ENCODE measurements around the gene NR1I2.

Gene NR1I2

DNA sequence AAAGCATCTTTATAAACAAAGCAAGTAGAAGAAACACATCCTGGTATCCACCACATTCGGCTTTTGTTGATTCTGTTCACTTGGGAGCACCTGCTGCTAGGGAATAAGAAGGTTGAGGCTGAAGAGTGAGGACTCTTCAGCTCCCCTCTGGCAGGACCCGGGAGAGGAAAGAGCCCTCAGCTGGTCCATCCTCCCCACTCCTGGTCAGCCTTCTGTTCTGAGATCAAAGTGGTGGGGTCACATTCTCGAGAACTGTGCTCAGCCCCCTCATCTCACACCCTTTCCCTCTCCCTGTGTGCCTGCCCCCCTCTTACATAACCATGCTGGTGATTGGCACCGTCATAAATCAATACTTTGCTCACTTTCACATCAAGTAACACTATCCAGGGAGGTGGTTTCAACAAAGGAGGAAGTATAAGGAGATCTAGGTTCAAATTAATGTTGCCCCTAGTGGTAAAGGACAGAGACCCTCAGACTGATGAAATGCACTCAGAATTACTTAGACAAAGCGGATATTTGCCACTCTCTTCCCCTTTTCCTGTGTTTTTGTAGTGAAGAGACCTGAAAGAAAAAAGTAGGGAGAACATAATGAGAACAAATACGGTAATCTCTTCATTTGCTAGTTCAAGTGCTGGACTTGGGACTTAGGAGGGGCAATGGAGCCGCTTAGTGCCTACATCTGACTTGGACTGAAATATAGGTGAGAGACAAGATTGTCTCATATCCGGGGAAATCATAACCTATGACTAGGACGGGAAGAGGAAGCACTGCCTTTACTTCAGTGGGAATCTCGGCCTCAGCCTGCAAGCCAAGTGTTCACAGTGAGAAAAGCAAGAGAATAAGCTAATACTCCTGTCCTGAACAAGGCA is at the start of gene NR1I2:
TSS of gene NR1I2 (plus strand) at position 772 of the 869 bp plus-strand sequence.
- DNase-seq: no peak

DNA sequence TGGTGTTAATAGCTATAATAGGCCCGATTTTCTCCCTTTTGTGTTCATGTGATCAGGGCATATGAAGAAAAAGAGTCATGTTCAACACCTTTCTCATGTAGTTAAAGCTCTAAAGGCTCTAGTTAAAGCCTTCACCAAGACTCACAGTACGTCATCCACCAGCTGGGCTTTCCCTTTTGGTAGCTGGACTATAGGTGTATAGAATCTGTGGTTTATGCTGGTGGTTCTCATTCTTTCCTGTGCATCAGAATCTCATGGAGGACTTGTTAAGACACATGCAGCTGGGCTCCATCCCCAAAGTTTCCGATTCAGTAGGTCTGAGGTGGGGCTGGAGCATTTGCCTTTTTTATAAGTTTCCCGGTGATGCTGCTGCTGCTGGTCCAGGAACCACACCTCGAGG is 48.1 kb upstream of the NR1I2 start:
- no peak for DNase-seq

DNA sequence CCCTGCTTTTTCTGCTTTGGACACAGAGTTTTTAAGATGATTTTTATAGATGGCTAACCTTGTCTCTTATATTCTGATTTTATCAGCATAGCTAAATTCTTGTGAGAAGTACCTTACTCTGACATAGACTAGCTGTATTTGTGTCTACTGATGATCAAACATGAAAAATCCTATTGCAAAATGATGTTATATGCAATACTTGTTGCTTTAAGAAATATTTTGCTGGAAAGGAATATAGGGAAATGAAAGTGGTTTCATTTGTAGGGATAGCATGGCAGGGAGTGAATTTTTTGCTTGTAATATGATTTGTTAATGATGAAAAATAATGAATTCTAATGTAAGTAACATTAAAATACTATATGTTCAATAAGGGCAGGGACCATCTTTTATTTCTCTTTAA is 43.2 kb upstream of the NR1I2 start:
- no peak for DNase-seq

DNA sequence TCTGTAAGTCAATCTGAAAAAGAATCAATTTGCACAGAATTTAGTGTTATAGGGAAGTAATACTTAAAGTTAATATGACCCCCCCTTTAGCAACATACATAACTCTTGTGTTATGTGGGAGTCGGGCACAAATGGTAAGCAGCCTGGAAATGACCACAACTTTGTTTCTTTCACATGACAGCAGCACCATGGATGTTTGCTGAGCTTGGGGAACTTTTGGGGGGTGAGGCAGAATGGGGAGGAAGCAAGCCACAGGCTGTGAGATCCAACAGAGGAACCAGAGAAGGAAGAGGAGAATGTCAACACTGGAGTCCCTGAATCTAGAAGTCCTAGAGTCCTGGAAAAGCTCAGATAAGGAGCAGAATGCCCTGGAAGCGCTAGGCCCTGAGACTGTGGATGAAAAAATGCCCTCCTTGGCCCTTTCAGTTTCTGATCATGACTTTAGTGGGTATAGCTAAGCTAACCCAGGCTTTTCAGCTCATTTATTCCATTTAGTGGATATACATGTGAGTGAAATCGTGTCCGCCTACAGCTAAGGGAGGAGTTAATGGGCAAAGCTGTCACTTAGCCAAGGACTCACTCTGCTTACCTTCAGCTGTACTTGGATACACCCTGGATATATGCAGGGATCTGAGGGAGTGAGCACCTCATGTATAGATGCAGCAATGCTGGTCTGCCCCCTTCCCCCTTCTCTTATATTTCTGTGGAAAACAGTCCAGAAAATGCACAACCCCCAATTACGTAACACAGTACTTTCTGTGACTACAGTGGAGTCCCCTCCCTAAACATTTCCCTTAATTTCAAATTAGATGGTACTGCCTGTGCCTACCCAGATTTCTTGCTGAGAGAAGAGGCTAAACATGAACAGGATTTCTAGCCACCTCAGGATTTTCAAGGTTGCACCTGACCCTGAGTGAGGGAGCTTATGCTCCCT is 40.0 kb upstream of the NR1I2 start:
- no peak for DNase-seq

DNA sequence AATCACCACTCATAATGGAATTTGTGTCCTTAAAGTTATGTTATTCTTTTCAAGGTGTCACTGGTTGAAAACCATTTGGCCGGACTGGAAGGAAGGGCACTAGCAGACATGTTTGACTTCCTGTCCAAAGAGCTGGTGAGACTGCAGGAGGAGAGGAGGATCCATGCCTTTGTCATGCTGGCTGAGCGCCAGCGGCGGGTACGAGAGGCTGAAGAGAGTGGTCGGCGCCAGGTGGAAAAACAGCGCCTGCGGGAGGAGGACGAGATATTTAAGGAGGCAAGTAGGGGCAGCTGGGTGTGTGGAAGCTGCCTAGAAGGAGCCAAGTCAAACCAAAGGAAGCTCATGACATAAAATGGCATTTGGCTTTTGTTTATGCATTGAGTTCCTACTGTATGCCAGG is 38.0 kb upstream of the NR1I2 start:
- DNase-seq: no peak

DNA sequence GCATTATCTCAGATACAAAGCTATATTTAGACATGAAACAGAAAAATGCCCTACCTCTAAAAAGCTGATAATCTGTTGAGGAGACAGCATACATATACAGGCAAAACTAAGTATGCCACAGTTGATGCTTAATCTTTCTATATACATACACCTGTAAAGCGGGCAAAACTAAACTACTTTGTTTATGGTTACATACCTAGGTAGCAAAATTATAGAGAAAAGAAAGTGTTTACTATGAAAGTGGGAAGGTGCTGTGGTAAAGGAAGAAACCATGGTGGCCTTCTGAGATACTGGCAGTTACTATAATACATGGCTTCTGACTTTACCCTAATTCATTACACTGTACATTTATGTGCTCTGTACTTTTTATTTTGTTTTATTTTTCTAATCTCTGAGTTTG is 36.0 kb upstream of the NR1I2 start:
- DNase-seq: no peak

DNA sequence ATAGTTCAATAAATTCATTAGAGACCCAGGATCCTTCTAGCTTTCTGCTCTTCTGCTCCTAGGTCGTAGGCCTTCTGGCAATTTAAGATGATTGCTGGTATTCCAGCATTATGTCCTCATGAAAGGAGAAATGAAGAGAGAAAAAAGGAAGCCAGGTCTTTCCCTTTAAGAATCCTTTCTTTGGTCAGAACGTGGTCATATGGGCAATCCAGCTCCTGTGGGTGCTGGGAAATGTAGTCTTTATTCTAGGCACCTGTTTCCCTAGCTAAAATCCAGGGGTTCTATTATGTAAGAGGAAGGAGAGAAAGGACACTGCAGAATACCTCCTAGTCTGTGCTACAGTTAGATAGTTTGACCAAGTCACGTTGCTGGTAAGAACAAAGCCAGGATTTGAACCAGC is 35.5 kb upstream of the NR1I2 start:
- DNase-seq: no peak

DNA sequence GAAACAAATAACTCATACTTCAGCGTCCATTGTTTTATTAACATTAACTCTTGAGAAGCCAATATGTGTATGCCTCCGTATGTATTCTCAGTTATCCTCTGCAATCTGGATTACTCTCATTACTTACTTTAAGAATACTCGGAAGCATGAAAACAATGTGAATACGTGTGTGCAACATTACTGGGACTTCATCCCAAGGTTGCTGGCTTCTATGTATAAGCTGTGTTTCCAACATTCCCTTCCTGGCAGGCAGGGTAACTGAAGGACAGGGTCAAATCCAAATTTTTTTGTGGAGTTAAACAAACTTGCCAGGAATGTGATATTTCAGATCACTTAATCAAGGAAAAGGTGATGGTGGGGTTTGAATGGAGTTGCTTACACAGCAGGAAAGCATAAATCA is 34.5 kb upstream of the NR1I2 start:
- no peak for DNase-seq

DNA sequence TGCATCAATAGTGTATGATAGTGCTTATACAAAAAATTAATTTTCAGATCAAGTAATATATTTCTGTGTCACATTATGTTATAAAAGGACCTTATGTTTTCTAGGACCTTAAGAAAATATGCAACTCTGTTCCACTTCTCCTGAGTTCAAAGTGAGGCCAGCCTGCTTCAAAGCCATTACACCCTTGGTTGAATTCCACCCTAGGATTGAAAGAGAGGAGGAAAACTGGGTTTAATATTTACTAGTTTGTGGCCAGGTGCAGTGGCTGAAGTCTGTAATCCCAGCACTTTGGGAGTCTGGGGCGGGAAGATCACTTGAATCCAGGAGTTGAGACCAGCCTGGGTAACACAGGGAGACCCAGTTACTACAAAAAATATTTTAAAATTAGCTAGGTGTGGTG is 32.9 kb upstream of the NR1I2 start:
- no peak for DNase-seq

DNA sequence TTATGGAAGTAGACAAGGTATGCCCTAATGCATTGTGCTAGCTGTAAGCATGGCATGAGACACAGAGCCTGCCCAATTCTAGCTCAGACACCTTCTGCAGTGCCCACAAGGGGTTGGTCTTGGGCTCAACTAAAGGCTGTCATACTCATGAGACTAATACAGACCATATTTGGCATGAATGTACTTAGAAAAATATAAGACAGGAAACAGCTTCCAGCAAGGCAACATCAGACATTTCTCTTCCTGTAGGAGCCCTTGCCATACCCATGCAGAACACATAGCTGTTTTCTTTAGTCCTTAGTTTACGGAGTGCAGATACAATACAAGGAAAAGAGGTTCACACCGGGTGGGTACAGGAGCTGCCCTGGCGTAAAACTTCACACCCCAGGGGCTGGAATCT is 30.5 kb upstream of the NR1I2 start:
- no peak for DNase-seq

DNA sequence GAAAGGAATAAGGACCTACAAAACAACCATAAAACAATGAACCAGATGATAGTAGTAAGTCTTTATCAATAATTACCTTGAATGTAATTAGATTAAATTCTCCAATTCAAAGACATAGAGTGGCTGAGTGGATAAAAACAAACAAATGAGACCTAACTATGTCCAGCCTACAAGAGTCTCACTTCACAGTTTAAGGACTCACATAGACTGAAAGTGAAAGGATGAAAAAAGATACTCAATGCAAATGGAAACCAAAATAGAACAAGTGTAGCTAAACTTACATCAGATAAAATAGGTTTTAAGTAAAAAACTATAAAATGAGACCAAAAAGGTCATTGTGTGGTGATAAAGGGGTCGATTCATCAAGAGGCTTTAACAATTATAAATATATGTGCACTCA is 21.9 kb upstream of the NR1I2 start:
- no peak for DNase-seq

DNA sequence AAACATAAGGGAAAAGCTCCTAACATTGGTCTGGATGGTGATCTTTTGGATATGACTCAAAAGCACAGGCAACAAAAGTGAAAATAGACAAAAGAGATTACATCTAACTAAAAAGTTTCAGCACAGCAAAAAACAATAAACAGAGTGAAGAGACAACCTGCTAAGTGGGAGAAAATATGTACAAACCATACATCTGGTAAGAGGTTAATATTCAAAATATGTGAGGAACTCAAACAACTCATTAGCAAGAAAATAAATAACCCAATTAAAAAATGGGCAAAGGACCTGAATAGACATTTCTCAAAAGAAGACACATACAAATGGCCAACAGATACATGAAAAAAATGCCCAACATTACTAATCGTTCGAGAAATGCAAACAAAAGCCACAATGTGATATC is 19.0 kb upstream of the NR1I2 start:
- DNase-seq: no peak

DNA sequence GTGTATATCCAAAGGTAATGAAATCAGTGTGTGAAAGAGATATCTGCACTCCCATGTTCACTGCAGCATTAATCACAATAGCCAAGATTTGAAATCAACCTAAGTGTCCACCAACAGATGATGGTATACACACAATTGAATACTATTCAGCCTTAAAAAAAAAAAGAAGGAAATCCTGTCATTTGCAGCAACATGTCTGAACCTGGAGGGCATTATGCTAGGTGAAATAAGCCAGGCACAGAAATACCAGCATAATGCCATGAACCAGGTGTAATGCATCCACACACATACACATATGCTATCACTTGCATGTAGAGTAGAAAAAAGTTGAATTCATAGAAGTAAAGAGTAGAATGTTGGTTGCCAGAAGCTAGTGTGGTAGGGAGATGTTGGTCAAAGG is 18.4 kb upstream of the NR1I2 start:
- DNase-seq: no peak

DNA sequence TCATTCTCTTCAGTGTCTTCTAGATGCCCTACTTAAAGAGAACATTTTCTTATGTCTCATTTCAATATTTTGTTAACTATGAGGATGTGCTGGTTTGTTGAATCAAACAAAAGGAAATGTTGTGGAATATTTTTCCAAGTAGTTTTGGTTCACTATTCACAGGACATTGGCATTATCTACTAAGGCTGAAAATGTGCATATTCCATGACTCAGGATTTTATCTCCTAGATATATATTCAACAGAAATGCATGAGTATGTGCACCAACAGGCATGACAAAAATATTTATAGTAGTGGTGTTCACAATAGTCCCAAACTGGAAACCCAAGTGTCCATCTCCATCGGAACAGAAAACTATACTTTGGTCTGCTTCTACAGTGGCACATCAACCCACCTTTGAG is 16.7 kb upstream of the NR1I2 start:
- no peak for DNase-seq

DNA sequence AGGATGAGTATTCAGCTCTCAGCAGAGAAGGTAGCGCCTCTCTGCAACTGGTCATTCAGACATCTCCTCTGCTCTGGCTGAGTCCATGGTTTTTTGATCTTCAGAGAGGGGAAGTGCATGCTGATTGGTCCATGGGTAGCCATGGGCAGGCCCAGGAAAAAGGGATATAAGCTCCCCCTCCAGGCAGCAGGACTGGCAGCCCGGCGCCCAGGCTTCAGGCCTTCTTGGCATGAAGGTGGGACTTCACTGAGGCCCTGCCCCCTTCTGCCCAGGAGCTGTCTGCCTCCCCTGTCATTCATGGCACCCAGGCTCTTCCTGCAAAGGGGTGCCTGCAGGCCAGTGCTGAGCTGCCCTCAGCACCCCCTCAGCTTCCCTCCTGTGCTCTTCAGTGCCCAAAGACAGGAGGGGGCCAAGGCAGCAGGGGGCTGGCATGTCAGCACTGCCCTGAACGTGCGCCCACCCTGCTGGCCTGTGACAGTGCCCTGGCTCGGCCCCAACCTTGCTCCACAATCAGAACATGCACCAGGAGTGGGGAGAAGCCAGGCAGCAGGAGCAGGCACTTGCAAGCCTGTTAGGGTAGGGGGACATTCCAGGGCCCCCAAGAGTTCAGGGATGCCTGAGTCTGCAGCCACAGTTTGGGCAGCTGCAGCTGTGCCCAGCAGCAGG is 13.8 kb upstream of the NR1I2 start:
- no peak for DNase-seq

DNA sequence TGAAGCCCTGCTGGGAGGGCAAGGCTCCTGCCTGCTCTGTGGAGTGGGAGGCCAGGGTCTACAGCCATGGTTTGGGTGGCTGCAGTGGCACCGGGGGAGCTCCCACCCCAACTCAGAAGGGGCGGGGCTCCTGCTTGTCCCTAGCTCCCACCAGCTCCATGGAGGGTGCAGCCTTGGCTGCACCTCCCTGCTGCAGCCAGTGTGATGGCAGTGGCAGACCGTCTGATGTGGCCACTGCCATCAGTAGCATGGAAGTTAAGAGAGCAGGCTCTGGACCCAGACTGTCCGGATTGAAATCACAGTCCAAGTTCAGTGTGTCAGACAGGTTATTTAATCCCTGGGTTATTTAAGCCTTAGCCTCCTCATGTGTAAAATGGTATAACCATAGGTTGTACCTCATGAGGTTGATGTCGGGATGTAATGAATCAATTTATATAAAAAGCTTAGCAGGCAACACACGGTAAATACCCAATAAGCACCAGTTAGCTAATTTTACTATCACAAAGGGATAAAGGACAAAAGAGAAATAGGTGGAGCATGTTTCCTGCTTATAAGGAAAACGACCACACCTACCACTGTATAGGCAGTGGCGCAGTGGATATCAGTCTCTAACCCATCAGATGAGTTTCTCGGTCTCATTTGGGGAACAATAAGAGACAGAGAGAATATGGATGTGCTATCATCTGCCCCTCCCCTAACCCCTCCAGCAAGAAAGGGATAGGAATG is 13.1 kb upstream of the NR1I2 start:
- no peak for DNase-seq

DNA sequence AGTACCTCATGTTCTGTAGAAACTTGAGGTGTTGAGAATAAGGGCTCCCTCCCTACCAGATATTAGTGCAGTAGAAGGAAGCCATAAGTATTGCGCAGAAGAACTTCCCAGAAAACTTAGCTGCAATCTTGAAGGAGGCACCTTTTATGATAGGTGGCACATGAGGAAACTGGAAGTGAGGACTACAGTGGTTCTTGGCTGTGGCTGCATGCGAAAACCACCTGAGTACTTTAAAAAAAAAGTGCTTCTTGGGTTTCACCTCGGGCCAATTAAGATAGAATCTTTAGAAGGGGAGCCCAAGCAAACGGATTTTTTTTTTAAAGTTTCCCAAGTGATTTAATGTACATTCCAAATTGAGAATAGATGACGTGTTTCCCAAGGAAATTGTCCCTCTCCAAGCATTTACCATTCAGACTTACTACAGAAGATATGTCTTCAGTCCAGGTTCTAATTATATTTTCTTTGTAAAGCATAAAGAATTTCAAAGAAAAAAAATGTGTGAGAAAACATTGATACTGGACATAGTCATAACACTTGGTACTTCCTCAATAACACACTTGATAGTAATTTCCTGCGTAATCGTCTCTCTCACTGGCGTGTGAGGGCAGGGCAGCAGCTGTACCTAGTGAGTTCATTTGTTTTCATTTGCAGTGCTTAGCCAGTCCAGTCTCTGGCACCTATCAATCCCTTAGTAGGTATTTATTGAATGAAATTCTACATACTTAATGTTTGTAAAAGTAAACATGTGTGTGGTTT is 12.3 kb upstream of the NR1I2 start:
- no peak for DNase-seq

DNA sequence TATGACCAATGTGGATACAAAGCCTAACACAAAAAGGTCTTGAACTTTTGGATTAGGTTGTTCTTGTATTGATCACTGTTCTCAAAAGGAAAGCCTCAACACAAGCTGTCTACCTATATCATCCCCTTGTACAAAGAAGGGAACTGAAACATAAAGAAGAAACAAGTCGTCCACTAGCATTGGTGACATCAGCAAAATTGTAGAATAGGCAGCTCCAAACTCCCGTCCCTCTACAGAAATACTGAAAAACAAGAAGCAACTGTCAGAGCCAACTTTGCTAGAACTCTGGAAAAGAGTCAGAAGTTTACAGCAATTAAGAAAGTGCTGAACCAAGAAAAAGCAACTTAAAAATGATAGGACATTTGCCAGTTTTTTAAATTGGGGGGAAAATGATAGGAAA is 7.5 kb upstream of the NR1I2 start:
- no peak for DNase-seq

DNA sequence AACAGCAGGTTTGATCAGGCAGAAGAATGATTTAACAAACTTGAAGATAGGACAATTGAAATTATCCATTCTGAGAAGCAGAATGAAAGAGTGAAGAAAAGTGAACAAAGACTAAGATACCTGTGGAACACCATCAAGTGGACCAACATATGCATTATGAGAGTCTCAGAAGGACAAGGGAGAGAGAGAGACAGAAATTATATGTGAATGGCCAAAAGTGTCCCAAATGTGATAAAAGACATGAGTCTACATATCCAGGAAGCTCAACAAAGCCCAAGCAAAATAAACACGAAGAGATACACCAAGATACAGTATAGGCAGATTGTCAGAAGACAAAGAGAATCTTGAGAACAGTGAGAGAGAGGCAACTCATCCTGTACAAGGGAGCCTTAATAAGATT is 5.6 kb upstream of the NR1I2 start:
- DNase-seq: no peak

DNA sequence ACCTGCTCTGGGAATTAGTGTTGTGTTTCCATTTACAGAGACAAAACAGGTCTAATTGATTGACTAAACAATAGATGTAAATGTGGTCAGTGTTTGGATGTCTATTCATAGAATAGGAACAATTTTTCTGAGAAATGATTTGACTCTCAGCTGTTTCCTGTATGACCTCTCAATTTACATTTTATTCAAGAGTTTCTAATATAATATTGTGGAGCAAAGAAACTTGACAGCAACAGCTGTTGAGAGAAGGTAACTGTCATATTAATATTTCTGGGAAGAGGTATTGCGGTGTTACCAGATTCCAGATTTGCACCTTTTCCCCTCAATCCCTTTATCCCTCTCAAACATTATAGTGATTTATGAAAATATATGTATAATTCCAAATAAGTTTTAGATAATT is 3.7 kb upstream of the NR1I2 start:
- DNase-seq: no peak

DNA sequence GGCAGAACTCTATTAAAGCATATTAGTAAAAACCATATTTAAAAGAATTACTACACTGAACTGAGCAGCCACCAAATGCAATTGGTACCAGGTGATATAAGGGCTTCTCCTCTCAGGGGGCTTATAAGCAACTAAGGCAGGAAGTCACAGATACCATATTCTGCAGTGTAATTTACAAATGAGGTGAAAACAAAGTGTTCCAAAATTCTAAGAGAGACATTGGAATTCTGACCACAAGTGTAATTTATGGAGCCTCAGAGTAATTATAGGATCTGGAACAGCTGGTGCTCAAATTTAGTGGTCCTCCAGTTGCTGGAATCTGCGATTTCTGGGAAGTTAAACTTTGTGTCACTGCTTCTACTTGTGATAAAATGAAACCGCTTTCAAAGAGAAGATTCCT is 3.1 kb upstream of the NR1I2 start:
- no peak for DNase-seq

DNA sequence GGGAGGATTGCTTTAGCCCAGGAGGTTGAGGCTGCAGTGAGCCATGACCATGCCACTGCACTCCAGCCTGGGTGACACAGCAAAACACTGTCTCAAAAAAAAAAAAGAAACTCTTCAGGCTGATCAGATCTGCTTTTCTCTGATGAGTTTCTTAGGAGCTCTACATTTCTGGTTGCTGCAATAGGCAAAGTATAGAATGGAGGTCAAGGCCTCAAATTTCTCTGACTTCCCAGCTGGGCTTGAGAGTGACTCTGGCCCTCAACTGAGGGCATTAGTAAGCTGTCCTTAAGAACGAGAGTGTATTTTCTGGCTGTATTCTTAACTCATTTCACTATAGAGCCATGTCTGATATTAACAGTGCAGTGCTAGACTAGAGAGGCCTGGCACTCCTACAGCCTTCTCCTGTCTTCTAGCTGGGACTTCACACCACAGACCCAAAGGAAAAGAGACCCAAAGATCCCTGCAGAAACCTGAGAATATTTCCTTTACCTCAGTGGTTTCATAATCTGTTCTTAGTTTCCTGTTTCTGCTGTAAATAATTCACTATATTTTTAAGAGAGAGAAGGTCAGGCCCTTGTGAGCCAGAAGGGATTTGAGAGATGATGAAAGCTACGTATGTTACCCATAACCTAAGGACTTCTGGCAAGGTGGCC is 2.0 kb upstream of the NR1I2 start:
- DNase-seq: no peak

Data from CD4-positive, alpha-beta T cell treated with Interleukin-17A for 1 hour (primary cell).